ENCODE measurements around the gene GINS3.

GINS3 gene

DNA sequence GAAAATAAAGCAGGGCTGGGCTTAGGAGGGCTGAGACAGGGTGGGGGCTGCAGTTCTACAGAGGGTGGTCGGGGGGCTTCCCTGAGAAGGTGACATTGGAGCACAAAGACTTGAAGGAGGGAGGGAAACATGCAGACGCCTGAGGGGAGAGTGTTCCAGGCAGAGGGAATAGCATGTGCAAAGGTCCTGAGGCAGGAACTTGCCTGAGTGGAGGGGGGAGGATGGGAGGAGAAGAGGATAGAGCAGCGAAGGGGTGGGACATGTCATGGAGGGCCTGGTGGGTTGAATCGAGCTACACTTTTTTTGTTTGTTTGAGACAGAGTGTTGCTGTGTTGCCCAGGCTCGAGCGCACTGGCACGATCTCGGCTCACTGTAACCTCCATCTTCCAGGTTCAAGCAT is 33.0 kb downstream of the GINS3 start:
- TF ChIP-seq, protein P1, sequence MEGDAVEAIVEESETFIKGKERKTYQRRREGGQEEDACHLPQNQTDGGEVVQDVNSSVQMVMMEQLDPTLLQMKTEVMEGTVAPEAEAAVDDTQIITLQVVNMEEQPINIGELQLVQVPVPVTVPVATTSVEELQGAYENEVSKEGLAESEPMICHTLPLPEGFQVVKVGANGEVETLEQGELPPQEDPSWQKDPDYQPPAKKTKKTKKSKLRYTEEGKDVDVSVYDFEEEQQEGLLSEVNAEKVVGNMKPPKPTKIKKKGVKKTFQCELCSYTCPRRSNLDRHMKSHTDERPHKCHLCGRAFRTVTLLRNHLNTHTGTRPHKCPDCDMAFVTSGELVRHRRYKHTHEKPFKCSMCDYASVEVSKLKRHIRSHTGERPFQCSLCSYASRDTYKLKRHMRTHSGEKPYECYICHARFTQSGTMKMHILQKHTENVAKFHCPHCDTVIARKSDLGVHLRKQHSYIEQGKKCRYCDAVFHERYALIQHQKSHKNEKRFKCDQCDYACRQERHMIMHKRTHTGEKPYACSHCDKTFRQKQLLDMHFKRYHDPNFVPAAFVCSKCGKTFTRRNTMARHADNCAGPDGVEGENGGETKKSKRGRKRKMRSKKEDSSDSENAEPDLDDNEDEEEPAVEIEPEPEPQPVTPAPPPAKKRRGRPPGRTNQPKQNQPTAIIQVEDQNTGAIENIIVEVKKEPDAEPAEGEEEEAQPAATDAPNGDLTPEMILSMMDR (IDR thresholded peaks at IDR 0.05): no peak

DNA sequence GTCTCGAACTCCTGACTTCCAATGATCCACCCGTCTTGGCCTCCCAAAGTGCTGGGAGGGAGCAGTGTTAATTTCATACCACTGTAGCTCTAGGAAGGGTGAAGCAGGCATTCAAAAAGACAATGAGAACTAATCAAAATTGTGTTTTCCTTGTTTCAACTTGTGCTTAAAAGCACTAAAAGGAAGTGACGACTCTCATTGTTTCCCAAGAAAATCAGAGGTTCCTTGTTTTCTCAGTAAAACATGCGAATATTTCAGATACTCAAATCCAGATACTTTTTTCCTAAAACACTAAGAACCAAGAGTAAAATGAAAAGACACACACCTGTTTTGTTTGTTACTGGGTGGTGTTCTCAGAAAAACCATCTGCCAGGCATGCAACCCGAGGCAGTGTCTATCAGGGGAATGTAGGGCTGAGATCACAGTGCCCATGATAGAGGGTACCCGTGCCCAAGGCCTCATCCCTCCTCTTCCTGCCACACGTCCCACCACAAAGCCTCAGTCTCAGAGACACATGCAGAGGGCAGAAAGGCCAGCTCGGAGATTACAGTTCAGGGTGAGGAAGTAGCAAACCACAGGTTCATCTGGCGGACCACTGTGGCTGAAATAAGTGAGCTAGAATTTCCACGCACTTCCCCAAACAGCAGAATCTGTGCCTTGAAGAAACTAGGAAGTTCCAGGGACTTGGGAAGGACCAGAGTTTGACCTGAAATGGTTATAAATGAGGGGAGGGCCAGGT is 33.7 kb downstream of the GINS3 start:
- TF ChIP-seq, protein P1 (IDR thresholded peaks at IDR 0.05): no peak

DNA sequence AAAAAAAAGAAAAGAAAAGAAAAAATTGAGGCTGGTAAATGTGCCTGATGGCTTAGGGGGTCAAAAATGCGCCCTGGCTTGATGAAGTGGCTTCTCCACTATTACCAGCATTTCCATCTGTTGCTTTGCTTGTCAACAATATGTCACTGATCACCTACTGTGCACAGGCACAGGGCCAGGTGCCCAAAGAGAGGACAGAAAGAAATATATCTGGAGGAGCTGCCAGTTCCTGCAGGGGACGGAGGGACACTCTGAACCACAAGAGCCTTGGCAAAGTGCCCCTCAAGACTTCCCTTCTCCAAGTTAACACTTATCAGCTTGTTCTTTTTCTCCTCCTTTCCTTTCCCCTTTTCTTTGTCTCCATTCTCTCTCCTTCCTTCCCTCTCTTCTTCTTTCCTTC is 34.7 kb downstream of the GINS3 start:
- TF ChIP-seq, protein P1 (IDR thresholded peaks at IDR 0.05): no peak

DNA sequence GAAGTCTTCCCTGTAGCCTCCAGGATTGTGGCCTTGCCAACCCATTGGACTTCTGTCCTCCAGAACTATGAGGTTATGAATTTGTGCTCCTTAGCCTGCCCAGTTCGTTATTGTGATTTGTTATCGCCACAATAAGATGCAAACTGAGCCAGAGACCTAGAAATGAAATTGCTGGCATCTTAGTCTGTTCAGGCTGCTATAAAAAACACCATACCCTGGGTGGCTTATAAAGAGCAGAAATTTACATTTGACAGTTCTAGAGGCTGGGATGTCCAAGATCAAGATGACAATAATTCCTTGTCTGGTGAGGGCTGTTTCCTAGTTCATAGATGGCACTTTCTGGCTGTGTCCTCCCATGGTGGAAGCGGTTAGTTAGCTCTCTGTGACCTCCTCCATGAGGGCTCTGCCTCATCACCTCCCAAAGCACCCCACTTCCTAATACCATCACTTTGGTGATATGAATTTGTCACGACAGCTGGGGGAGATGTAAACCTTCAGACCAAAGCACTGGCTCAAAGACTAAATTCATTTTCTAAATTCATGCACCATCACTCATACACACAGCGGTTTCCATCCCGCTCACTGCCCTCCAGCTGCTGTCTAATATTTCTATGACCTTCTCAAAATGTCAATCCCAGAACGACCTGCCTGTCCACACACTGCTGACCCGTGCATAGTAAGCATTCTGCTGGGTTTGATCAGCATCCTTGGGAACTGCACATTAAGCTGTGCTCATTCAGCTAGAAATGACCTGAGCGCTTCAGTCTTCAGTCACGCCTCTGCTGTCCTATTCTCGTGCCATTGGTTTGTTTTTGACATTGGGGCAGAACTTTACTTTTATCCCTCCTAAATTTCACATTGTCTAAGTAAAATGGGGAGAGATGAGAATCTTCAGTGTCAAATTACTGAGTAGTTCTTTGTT is 36.6 kb downstream of the GINS3 start:
- TF ChIP-seq, protein P1 (IDR thresholded peaks at IDR 0.05): no peak

DNA sequence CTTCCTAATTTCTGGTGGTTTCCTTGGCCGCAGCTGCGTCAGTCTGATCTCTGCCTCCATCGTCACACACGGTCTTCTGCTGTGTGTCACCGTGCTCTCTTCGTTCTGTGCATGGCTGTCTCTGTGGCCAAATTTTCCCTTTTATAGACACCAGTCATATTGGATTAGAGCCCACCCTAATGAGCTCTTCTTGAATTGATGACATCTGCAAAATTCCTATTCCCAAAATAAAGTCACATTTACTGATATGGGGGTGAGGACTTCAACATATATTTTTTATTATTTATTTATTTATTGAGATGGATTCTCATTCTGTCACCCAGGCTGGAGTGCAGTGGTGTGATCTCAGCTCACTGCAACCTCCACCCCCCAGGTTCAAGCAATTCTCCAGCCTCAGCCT is 38.4 kb downstream of the GINS3 start:
- TF ChIP-seq, protein P1 (IDR thresholded peaks at IDR 0.05): no peak

DNA sequence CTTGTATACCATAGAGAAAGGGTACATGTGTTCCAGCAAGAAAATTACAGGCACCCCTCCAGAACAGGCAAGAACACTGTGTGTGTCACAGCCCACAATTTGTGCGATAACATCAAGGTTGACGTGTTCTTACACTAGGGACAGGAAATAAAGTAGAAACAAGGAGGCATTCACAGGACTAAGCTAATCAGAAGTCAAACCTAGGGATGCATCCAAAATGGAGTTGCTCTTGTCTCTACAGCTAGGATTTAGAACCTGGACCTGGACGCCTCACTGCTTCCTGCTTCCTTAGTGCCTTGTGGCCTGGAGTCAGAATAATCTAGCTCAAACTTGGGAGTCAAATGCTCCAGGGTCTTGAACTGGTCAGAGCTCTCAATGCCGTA is 41.3 kb downstream of the GINS3 start:
- TF ChIP-seq, protein P1 (IDR thresholded peaks at IDR 0.05): no peak

DNA sequence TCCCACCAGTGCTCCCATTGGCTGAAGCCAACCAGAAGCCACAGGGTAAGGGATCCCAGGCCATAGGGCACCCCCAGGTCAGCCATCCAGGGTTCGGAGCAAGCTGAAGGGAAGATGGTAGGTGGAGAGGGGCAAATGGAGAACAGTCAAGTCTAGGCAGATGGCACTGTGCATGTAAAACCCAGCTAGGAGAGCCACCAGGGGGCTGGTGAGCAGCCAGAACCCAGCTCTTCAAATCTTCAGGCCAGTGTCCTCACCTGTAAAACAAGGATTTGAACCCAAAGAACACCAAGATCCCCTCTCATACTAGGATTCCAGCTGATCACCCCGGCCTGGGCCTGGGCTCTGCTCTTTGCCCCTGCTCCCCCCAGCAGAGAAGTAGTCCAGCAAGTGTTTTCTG is 43.5 kb downstream of the GINS3 start:
- TF ChIP-seq, protein P1 (IDR thresholded peaks at IDR 0.05): no peak

All from LNCAP (cell line).